CD14-positive monocyte (primary cell): ENCODE results near the gene RFX1. TPM values are rescaled to one million over a fixed set of nuclear protein-coding genes. Genes with fewer than 3 reads are reported as not detected.

Experiments
- DNase-seq, 3 donors: peaks; one replicate each; pipeline ENCODE4 v3.0.0-alpha.2; 2011 to 2022
- H2AFZ ChIP-seq: 2 replicates; pipeline ENCODE4 v1.6.0; 2012; ENCODE audit warnings: mild to moderate bottlenecking, low read depth, low read length, inconsistent platforms; ENCODE audit not compliant: insufficient read depth, poor library complexity, severe bottlenecking
- H3K27ac ChIP-seq, 2 donors: 1 replicate in 1 of 2; 2 replicates in 1 of 2; pipeline ENCODE4 v1.5.1; 2012 to 2013; ENCODE audit warnings: low read length in 2 of 2, control low read depth in 1 of 2, inconsistent platforms in 1 of 2, low read depth in 1 of 2, mild to moderate bottlenecking in 1 of 2
- H3K27me3 ChIP-seq, 2 donors: one replicate each; pipeline versions ENCODE4 v1.6.0 to v1.6.1; 2011 to 2013; ENCODE audit warnings: low read length in 2 of 2; ENCODE audit not compliant: control insufficient read depth in 2 of 2, insufficient read depth in 2 of 2
- H3K36me3 ChIP-seq, 2 donors: replicated peaks in 1 of 2; 1 replicate in 1 of 2; 2 replicates in 1 of 2; pipeline versions ENCODE4 v1.5.1 to v1.6.1; 2012 to 2013; ENCODE audit warnings: low read length in 2 of 2, control low read depth in 1 of 2, inconsistent platforms in 1 of 2, mild to moderate bottlenecking in 1 of 2; ENCODE audit not compliant: insufficient read depth in 2 of 2, control insufficient read depth in 1 of 2
- H3K4me1 ChIP-seq, 2 donors: 1 replicate in 1 of 2; 2 replicates in 1 of 2; pipeline versions ENCODE4 v1.5.1 to v1.6.1; 2012 to 2013; ENCODE audit warnings: low read length in 2 of 2, control low read depth in 1 of 2, inconsistent platforms in 1 of 2, mild to moderate bottlenecking in 1 of 2, moderate library complexity in 1 of 2; ENCODE audit not compliant: insufficient read depth in 2 of 2, control insufficient read depth in 1 of 2
- H3K4me2 ChIP-seq: replicated peaks from 2 replicates; pipeline ENCODE3; 2012; ENCODE audit warnings: low read length, moderate library complexity, mild to moderate bottlenecking; ENCODE audit not compliant: poor library complexity, severe bottlenecking; ENCODE audit errors: extremely low read depth
- H3K4me3 ChIP-seq, 3 experiments: fragments of 200-600 bp in 1 of 3; sonication (generic) in 1 of 3; replicated peaks in 1 of 3; 1 replicate in 2 of 3; 2 replicates in 1 of 3; pipeline ENCODE4 v1.5.1; 2011 to 2013; ENCODE audit warnings: low read length in 3 of 3, mild to moderate bottlenecking in 3 of 3, control low read depth in 2 of 3, low read depth in 2 of 3, inconsistent platforms in 1 of 3, moderate library complexity in 1 of 3
- H3K79me2 ChIP-seq: 2 replicates; pipeline ENCODE4 v1.6.0; 2012; ENCODE audit warnings: mild to moderate bottlenecking, control low read depth, inconsistent platforms, low read length, moderate library complexity; ENCODE audit not compliant: insufficient read depth
- H3K9ac ChIP-seq: 2 replicates; pipeline ENCODE4 v1.6.0; 2017; ENCODE audit warnings: low read length, mild to moderate bottlenecking; ENCODE audit not compliant: insufficient read depth, poor library complexity, severe bottlenecking
- H3K9me3 ChIP-seq, 2 donors: replicated peaks in 1 of 2; 1 replicate in 1 of 2; 2 replicates in 1 of 2; pipeline versions ENCODE4 v1.5.1 to v1.6.1; 2012 to 2013; ENCODE audit warnings: low read length in 2 of 2, control low read depth in 1 of 2; ENCODE audit not compliant: control insufficient read depth in 1 of 2, insufficient read depth in 1 of 2
- H4K20me1 ChIP-seq: 2 replicates; pipeline ENCODE4 v1.6.0; 2012; ENCODE audit warnings: mild to moderate bottlenecking, low read length, control low read depth, moderate library complexity; ENCODE audit not compliant: insufficient read depth
- H3K27ac Mint-ChIP-seq, 7 donors: one replicate each; pipeline ENCODE4 v1.8.0; 2020; ENCODE audit warnings: mild to moderate bottlenecking in 7 of 7, mixed read lengths in 7 of 7, moderate library complexity in 6 of 7, inconsistent platforms in 2 of 7
- H3K27me3 Mint-ChIP-seq, 3 donors: one replicate each; pipeline ENCODE4 v1.8.0; 2021 to 2022; ENCODE audit warnings: low read depth in 3 of 3, mild to moderate bottlenecking in 3 of 3, mixed read lengths in 3 of 3, moderate library complexity in 3 of 3, inconsistent platforms in 1 of 3
- H3K36me3 Mint-ChIP-seq, 2 donors: one replicate each; pipeline ENCODE4 v1.8.0; 2020; ENCODE audit warnings: mixed read lengths in 2 of 2, inconsistent platforms in 1 of 2, mild to moderate bottlenecking in 1 of 2
- H3K4me1 Mint-ChIP-seq: one replicate; pipeline ENCODE4 v1.8.0; 2020; ENCODE audit warnings: mild to moderate bottlenecking, mixed read lengths
- H3K4me3 Mint-ChIP-seq, 2 donors: one replicate each; pipeline ENCODE4 v1.8.0; 2020; ENCODE audit warnings: mild to moderate bottlenecking in 2 of 2, mixed read lengths in 2 of 2, moderate library complexity in 1 of 2
- H3K9me3 Mint-ChIP-seq, 7 donors: one replicate each; pipeline ENCODE4 v1.8.0; 2020 to 2022; ENCODE audit warnings: mixed read lengths in 7 of 7, mild to moderate bottlenecking in 6 of 7, moderate library complexity in 6 of 7, inconsistent platforms in 2 of 7
- WGBS: methylation state at CpG from one replicate; pipeline ENCODE4 v1.1.5; 2013; ENCODE audit warnings: missing lambda C conversion rate; ENCODE audit not compliant: insufficient coverage; 5-methylcytosine and 5-hydroxymethylcytosine counted together
- intact Hi-C, 2 donors: fragments of 100-400 bp; cut with micrococcal nuclease; formaldehyde crosslinking; loops; one replicate each; pipeline versions ENCODE4 v1.15.0 to v1.15.1; 2023
- polyA plus RNA-seq, 3 donors: library from polyadenylated mRNA; depleted of rRNA in 1 of 3; unstranded in 2 of 3; stranded (reverse) in 1 of 3; fragments of 300-500 nt in 2 of 3; fragments of >200 nt in 1 of 3; fragmentation: Illumina TruSeq in 2 of 3; gene quantifications; 1 replicate in 2 of 3; 2 replicates in 1 of 3; pipeline ENCODE4 v1.2.3, GENCODE V29; 2012 to 2021
- TF ChIP-seq, protein P1 (sequence below): fragments of 200-600 bp; IDR thresholded peaks from one replicate; pipeline ENCODE4 v1.8.0; 2022; ENCODE audit warnings: antibody characterized with exemption, mild to moderate bottlenecking

Gene RFX1
- polyA plus RNA-seq, 3 donors, result 0.89 to 12.8 (median 0.95) TPM

DNA sequence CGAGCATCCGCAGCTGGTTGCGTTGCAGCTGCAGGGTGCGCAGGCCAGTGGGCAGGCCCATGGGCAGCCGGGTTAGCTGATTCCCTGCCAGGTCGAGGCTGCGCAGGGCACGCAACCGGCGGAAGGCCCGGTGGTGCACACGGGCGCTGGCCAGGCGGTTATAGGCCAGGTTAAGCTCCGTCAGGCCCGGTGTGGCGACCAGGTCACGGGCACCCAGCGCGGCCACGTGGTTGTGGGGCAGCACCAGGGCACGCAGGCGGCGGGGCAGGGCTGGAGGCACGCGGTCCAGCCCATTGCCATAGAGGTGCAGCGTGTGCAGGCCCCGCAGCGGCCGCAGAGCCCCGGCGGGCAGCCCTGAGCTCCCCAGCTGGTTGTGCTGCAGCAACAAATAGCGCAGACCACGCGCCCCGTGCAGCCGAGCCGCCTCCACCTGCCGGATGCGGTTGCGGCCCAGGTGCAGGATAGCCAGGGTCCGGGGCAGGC, 73.2 kb downstream of the RFX1 start:
- no peaks in the 10 kb centered on the region for H3K4me1 Mint-ChIP-seq
- no peak overlapping the region for H3K4me3 Mint-ChIP-seq
- Histone ChIP-seq H3K4me3 (no peak overlapping the region), H3K9ac (no peak overlapping the region), H3K4me1 (no peaks in the 10 kb centered on the region), H3K4me2 (no peak overlapping the region), H3K79me2 (no peaks in the 10 kb centered on the region), H3K36me3 (peaks cover 17 to 20% of the 10 kb centered on the region in 2 donors), H2AFZ (no peak overlapping the region), H3K27ac (no peak overlapping the region), H3K27me3 (peaks cover 0 to 9% of the 10 kb centered on the region in 2 donors), H3K9me3 (no peaks in the 10 kb centered on the region), H4K20me1 (no peaks in the 10 kb centered on the region)
- H3K9me3 Mint-ChIP-seq, result peaks cover 0 to 2% (median 0%) of the 10 kb centered on the region in 7 donors
- H3K27ac Mint-ChIP-seq, result no peak overlapping the region
- intact Hi-C loops, result no loop called here
- H3K36me3 Mint-ChIP-seq, result peaks cover 8 to 23% of the 10 kb centered on the region in 2 donors
- TF ChIP-seq, protein P1, sequence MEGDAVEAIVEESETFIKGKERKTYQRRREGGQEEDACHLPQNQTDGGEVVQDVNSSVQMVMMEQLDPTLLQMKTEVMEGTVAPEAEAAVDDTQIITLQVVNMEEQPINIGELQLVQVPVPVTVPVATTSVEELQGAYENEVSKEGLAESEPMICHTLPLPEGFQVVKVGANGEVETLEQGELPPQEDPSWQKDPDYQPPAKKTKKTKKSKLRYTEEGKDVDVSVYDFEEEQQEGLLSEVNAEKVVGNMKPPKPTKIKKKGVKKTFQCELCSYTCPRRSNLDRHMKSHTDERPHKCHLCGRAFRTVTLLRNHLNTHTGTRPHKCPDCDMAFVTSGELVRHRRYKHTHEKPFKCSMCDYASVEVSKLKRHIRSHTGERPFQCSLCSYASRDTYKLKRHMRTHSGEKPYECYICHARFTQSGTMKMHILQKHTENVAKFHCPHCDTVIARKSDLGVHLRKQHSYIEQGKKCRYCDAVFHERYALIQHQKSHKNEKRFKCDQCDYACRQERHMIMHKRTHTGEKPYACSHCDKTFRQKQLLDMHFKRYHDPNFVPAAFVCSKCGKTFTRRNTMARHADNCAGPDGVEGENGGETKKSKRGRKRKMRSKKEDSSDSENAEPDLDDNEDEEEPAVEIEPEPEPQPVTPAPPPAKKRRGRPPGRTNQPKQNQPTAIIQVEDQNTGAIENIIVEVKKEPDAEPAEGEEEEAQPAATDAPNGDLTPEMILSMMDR, result no peak
- no peak for DNase-seq
- H3K27me3 Mint-ChIP-seq, result peaks cover 8 to 19% (median 11%) of the 10 kb centered on the region in 3 donors
- 94% methylated on average over 37 of the region's 42 CpGs for WGBS

GRCh38 chr19:13932149-13932637, 73.9 kb downstream of the RFX1 start:
- H4K20me1 ChIP-seq, result no peaks in the 10 kb centered on the region
- no peaks in the 10 kb centered on the region for H3K79me2 ChIP-seq
- H3K9ac ChIP-seq, result no peak overlapping the region
- Mint-ChIP-seq H3K4me1 (peaks cover 2% of the 10 kb centered on the region), H3K27ac (no peak overlapping the region), H3K4me3 (no peak overlapping the region), H3K27me3 (peaks cover 2 to 12% (median 5%) of the 10 kb centered on the region in 3 donors), H3K36me3 (peaks cover 10 to 31% of the 10 kb centered on the region in 2 donors), H3K9me3 (no peaks in the 10 kb centered on the region)
- H3K36me3 ChIP-seq, result peaks cover 21 to 25% of the 10 kb centered on the region in 2 donors
- H3K27ac ChIP-seq, result no peak overlapping the region
- intact Hi-C loops, result no loop called here
- 100% methylated on average over 5 of the region's 6 CpGs for WGBS
- no peaks in the 10 kb centered on the region for H3K4me1 ChIP-seq
- no peak overlapping the region for H3K4me2 ChIP-seq
- H3K9me3 ChIP-seq, result no peaks in the 10 kb centered on the region
- H3K27me3 ChIP-seq, result peaks cover 0 to 1% of the 10 kb centered on the region in 2 donors
- TF ChIP-seq, protein P1, result no peak
- no peak overlapping the region for H2AFZ ChIP-seq
- no peak overlapping the region for H3K4me3 ChIP-seq
- DNase-seq, result no peak
